ENCODE data around the gene NANOS2. TPM values are rescaled to one million over a fixed set of nuclear protein-coding genes. Genes with fewer than 3 reads are reported as not detected.

NANOS2 gene
- total and polyA plus RNA-seq, 2 of the 13 experiments (the other 11 are each of a cell fraction or from before 2014, with no cell fraction given): not detected

- no peak for TF ChIP-seq KLF9 (CRISPR knock-in tag; IDR thresholded peaks at IDR 0.05; ENCODE audit: low read depth)
- TF ChIP-seq ZNF280B (CRISPR knock-in tag; IDR thresholded peaks at IDR 0.05; ENCODE audit: borderline replicate concordance): no peak
- no peak for TF ChIP-seq PAF1 (CRISPR knock-in tag; IDR thresholded peaks at IDR 0.05)
- TF ChIP-seq REST (IDR thresholded peaks at IDR 0.05; ENCODE audit: borderline replicate concordance in 1 of 2, low read depth in 1 of 2, low read length in 2 of 2): no peak
- TF ChIP-seq ISL2 (CRISPR knock-in tag; IDR thresholded peaks at IDR 0.05): no peak
- TF ChIP-seq THAP9 (CRISPR knock-in tag; IDR thresholded peaks at IDR 0.05; ENCODE audit: borderline replicate concordance): no peak
- no peak for TF ChIP-seq ZFP36 (IDR thresholded peaks at IDR 0.05; ENCODE audit: borderline replicate concordance, low read depth, low read length, partially characterized antibody)
- TF ChIP-seq ZNF891 (CRISPR knock-in tag; IDR thresholded peaks at IDR 0.05): no peak
- TF ChIP-seq ZNF407 (CRISPR knock-in tag; IDR thresholded peaks at IDR 0.05; ENCODE audit: not compliant biosample characterization): no peak
- TF ChIP-seq NFYB (CRISPR knock-in tag; IDR thresholded peaks at IDR 0.05): no peak
- no peak for TF ChIP-seq KDM1A (CRISPR knock-in tag; IDR thresholded peaks at IDR 0.05)
- TF ChIP-seq ARNT2 (CRISPR knock-in tag; IDR thresholded peaks at IDR 0.05; ENCODE audit: low read depth): no peak
Measured at GRCh38 chr19:45901912-45902650, 12.5 kb downstream of the NANOS2 start, which contains the start of gene MYPOP (continued).

Data from HepG2 (cell line).